GM19099 (cell line): ENCODE results near the gene FAM229B.

Experiments
- POLR2A ChIP-seq: IDR thresholded peaks from 3 replicates; pipeline ENCODE4 v1.6.1; 2011; ENCODE audit warnings: low read depth; ENCODE audit not compliant: insufficient read length; ENCODE audit errors: extremely low read depth

FAM229B gene

GRCh38 chr6:112114577-112115223, 27.3 kb downstream of the FAM229B start:
- no peak for TF ChIP-seq POLR2A

- TF ChIP-seq POLR2A, result no peak
Observed at GRCh38 chr6:112116221-112116620, 28.8 kb downstream of the FAM229B start.

- TF ChIP-seq POLR2A, result no peak
Observed at GRCh38 chr6:112117554-112117953, 30.2 kb downstream of the FAM229B start.

DNA sequence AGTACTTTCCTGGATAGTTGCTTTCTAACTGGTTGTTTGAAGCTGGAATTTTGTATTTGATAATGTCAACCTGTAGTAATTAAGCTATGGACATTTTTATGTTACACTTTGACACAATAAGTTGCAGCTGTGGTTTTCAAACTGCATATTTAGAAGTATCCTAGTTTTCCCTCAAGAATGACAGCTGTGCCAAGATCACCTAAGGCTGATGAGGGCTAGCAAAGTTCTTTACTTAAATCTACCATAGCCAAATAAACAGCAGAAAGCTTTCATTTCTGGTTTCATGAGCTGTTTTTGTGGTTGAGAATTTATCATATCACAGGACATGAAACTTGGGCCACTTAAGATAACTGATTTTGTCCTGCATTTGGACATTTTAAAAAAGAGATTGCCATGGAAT, 30.6 kb downstream of the FAM229B start:
- TF ChIP-seq POLR2A, result no peak

- TF ChIP-seq POLR2A, result no peak
Observed at GRCh38 chr6:112122756-112123155, 35.4 kb downstream of the FAM229B start.

GRCh38 chr6:112123982-112124381, 36.6 kb downstream of the FAM229B start:
- TF ChIP-seq POLR2A, result no peak

GRCh38 chr6:112128208-112128607, 40.8 kb downstream of the FAM229B start:
- TF ChIP-seq POLR2A, result no peak

GRCh38 chr6:112130878-112131277, 43.5 kb downstream of the FAM229B start:
- no peak for TF ChIP-seq POLR2A

GRCh38 chr6:112139052-112139451, 51.7 kb downstream of the FAM229B start:
- TF ChIP-seq POLR2A, result no peak

GRCh38 chr6:112141707-112142106, 54.3 kb downstream of the FAM229B start:
- TF ChIP-seq POLR2A, result no peak

- TF ChIP-seq POLR2A, result no peak
Observed at GRCh38 chr6:112144145-112144926, 56.9 kb downstream of the FAM229B start.

- TF ChIP-seq POLR2A, result no peak
Observed at GRCh38 chr6:112145080-112145573, 57.7 kb downstream of the FAM229B start.

GRCh38 chr6:112148103-112148502, 60.7 kb downstream of the FAM229B start:
- no peak for TF ChIP-seq POLR2A

DNA sequence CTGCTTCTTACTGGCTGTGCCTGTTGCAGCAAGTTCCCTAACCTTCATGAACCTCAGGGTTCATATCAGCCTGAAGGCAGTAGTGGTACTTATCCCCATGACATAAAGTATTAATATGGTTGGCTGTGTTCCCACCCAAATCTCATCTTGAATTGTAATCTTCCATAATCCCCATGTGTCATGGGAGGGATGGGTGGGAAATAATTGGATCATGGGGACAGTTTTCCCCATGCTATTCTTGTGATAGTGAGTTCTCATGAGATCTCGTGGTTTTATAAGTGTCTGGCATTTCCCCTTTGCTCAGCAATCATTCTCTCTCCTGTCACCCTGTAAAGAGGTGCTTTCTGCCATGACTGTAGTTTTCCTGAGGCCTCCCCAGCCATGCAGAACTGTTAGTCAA, 61.8 kb downstream of the FAM229B start:
- no peak for TF ChIP-seq POLR2A

- no peak for TF ChIP-seq POLR2A
Observed at GRCh38 chr6:112149719-112150263, 62.4 kb downstream of the FAM229B start.

GRCh38 chr6:112150363-112150762, 63.0 kb downstream of the FAM229B start:
- TF ChIP-seq POLR2A, result no peak
